ENCODE measurements around the gene YEATS2. TPM values are rescaled to one million over a fixed set of nuclear protein-coding genes. Genes with fewer than 3 reads are reported as not detected.
A peak's percentile ranks its signal among the peaks of the same experiment; 100 is the strongest.

The YEATS2 gene
- total and polyA plus RNA-seq, 2 donors from 2014 or later: 4.7 to 20.5 TPM

- TF ChIP-seq CTCF (IDR thresholded peaks at IDR 0.05; ENCODE audit: borderline replicate concordance, extremely low read depth, insufficient read depth): no peak
- H3K4me3 ChIP-seq (ENCODE audit: low read length in 3 of 3): peak overlapping the region; percentile 66 to 81 (median 74)
- H3K36me3 ChIP-seq (ENCODE audit: control insufficient read depth in 2 of 3, insufficient read depth in 3 of 3, low read length in 3 of 3): no peaks in the 10 kb centered on the region
- peaks cover 0 to 9% (median 0%) of the 10 kb centered on the region in 3 donors for H3K4me1 ChIP-seq (ENCODE audit: control insufficient read depth in 2 of 3, insufficient read depth in 2 of 3, low read depth in 1 of 3, low read length in 3 of 3)
- H3K9me3 ChIP-seq (ENCODE audit: control insufficient read depth in 2 of 3, insufficient read depth in 1 of 3, low read length in 3 of 3): no peaks in the 10 kb centered on the region
- H3K9ac ChIP-seq (ENCODE audit: low read length in 3 of 3): peak overlapping the region; percentile 54 to 85 (median 81)
- peak; percentile 35 to 75 (median 61) for DNase-seq
- no peak for FAIRE-seq
- H3K27me3 ChIP-seq (ENCODE audit: control insufficient read depth, insufficient read depth, low read length): no peaks in the 10 kb centered on the region
- peak overlapping the region; percentile 83 to 89 for H3K27ac ChIP-seq (ENCODE audit: low read depth in 2 of 2, low read length in 2 of 2)
- intact Hi-C loops (cut with DNase I): no loop called here
Measured at GRCh38 chr3:183698318-183698751, 738 bp downstream of the YEATS2 start.

- FAIRE-seq (no peak), DNase-seq (peak in 1 of 5 donors; percentile 58)
- TF ChIP-seq CTCF (IDR thresholded peaks at IDR 0.05; ENCODE audit: borderline replicate concordance, extremely low read depth, insufficient read depth): no peak
- H3K4me3 ChIP-seq (ENCODE audit: low read length in 3 of 3): peak overlapping the region; percentile 66 to 81 (median 74)
- H3K4me1 ChIP-seq (ENCODE audit: control insufficient read depth in 2 of 3, insufficient read depth in 2 of 3, low read depth in 1 of 3, low read length in 3 of 3): peaks cover 0 to 9% (median 0%) of the 10 kb centered on the region in 3 donors
- H3K27me3 ChIP-seq (ENCODE audit: control insufficient read depth, insufficient read depth, low read length): no peaks in the 10 kb centered on the region
- H3K27ac ChIP-seq (ENCODE audit: low read depth in 2 of 2, low read length in 2 of 2): peak overlapping the region in 1 of 2 donors; percentile 61
- H3K36me3 ChIP-seq (ENCODE audit: control insufficient read depth in 2 of 3, insufficient read depth in 3 of 3, low read length in 3 of 3): no peaks in the 10 kb centered on the region
- H3K9me3 ChIP-seq (ENCODE audit: control insufficient read depth in 2 of 3, insufficient read depth in 1 of 3, low read length in 3 of 3): no peaks in the 10 kb centered on the region
- H3K9ac ChIP-seq (ENCODE audit: low read length in 3 of 3): peak overlapping the region; percentile 53 to 85 (median 54)
- intact Hi-C loops (cut with DNase I): no loop called here
Measured at GRCh38 chr3:183698756-183699155, 1.2 kb downstream of the YEATS2 start.

GRCh38 chr3:183699238-183699947 lies 1.8 kb downstream of the YEATS2 start:
- peak overlapping the region; percentile 66 to 81 (median 74) for H3K4me3 ChIP-seq (ENCODE audit: low read length in 3 of 3)
- no peaks in the 10 kb centered on the region for H3K9me3 ChIP-seq (ENCODE audit: control insufficient read depth in 2 of 3, insufficient read depth in 1 of 3, low read length in 3 of 3)
- intact Hi-C loops (cut with DNase I): no loop called here
- FAIRE-seq (no peak), DNase-seq (peak in 2 of 5 donors; percentile 3 to 39)
- H3K9ac ChIP-seq (ENCODE audit: low read length in 3 of 3): peak overlapping the region in 1 of 3 donors; percentile 53
- no peak overlapping the region for H3K27ac ChIP-seq (ENCODE audit: low read depth in 2 of 2, low read length in 2 of 2)
- peaks cover 0 to 9% (median 0%) of the 10 kb centered on the region in 3 donors for H3K4me1 ChIP-seq (ENCODE audit: control insufficient read depth in 2 of 3, insufficient read depth in 2 of 3, low read depth in 1 of 3, low read length in 3 of 3)
- TF ChIP-seq CTCF (IDR thresholded peaks at IDR 0.05; ENCODE audit: borderline replicate concordance, extremely low read depth, insufficient read depth): no peak
- no peaks in the 10 kb centered on the region for H3K36me3 ChIP-seq (ENCODE audit: control insufficient read depth in 2 of 3, insufficient read depth in 3 of 3, low read length in 3 of 3)
- no peaks in the 10 kb centered on the region for H3K27me3 ChIP-seq (ENCODE audit: control insufficient read depth, insufficient read depth, low read length)

All from kidney (tissue), 14 donors.